ENCODE data around the gene RPL32.

- TF ChIP-seq CTCF (IDR thresholded peaks at IDR 0.05) (no peak), POLR2AphosphoS5 (IDR thresholded peaks at IDR 0.05) (no peak)
Observed at GRCh38 chr3:12884186-12884680, 42.9 kb upstream of the RPL32 start.
